A673 (cell line): Measurements from ENCODE around the gene SREBF2. TPM values are rescaled to one million over a fixed set of nuclear protein-coding genes. Genes with fewer than 3 reads are reported as not detected.

ENCODE experiments used
- BruUV-seq: library from RNA; stranded (reverse); fragments of 400-500 nt; replicated peaks from 2 replicates; lab custom pipeline; 2021; lab: Mats Ljungman, UMichigan
- CTCF ChIA-PET: fragments of 300-600 bp; sonication (Branson Sonifier 250); formaldehyde crosslinking; loops from one replicate; lab custom pipeline; 2022; ENCODE audit warnings: antibody characterized with exemption; lab: Charles Lee
- POLR2A ChIA-PET: fragments of 300-600 bp; sonication (Branson Sonifier 250); formaldehyde crosslinking; loops from one replicate; lab custom pipeline; 2022; ENCODE audit warnings: antibody characterized with exemption; ENCODE audit not compliant: low non-redundant PET; lab: Charles Lee
- DNase-seq: peaks from one replicate; pipeline ENCODE4 v3.0.0-alpha.2; 2015; ENCODE audit warnings: low spot score
- H3K27ac ChIP-seq: fragments of 200-600 bp; sonication (generic); 2 replicates; pipeline ENCODE4 v1.5.1; 2016; ENCODE audit warnings: mixed run types, low read depth, mild to moderate bottlenecking, mixed read lengths, antibody characterized with exemption, low read length; ENCODE audit not compliant: poor library complexity, severe bottlenecking
- H3K27me3 ChIP-seq: fragments of 200-600 bp; sonication (generic); replicated peaks from 2 replicates; pipeline ENCODE4 v1.6.1; 2017; ENCODE audit warnings: mixed run types, low read depth, mild to moderate bottlenecking, mixed read lengths, antibody characterized with exemption, low read length; ENCODE audit not compliant: insufficient read depth, poor library complexity
- H3K36me3 ChIP-seq: fragments of 200-600 bp; sonication (generic); 2 replicates; pipeline ENCODE4 v1.6.1; 2016; ENCODE audit warnings: mixed run types, mild to moderate bottlenecking, mixed read lengths, antibody characterized with exemption, low read length; ENCODE audit not compliant: insufficient read depth, poor library complexity, severe bottlenecking
- H3K4me1 ChIP-seq: fragments of 200-600 bp; sonication (generic); 2 replicates; pipeline ENCODE4 v1.6.1; 2017; ENCODE audit warnings: mixed run types, mild to moderate bottlenecking, mixed read lengths, antibody characterized with exemption, low read length; ENCODE audit not compliant: insufficient read depth, poor library complexity, severe bottlenecking
- H3K4me3 ChIP-seq: fragments of 200-600 bp; sonication (generic); 2 replicates; pipeline ENCODE4 v1.5.1; 2016; ENCODE audit warnings: low read depth, mixed run types, mild to moderate bottlenecking, mixed read lengths, low read length; ENCODE audit not compliant: poor library complexity, severe bottlenecking
- H3K9me3 ChIP-seq: fragments of 200-600 bp; sonication (generic); 2 replicates; pipeline ENCODE4 v1.6.1; 2016; ENCODE audit warnings: mixed run types, low read depth, mild to moderate bottlenecking, mixed read lengths, antibody characterized with exemption, low read length; ENCODE audit not compliant: poor library complexity, severe bottlenecking
- EZH2 ChIP-seq: fragments of 200-600 bp; sonication (generic); IDR thresholded peaks from 2 replicates; pipeline ENCODE4 v1.6.1; 2017; ENCODE audit warnings: borderline replicate concordance, low read depth, mild to moderate bottlenecking, mixed read lengths, antibody characterized with exemption, low read length; ENCODE audit not compliant: poor library complexity, severe bottlenecking
- intact Hi-C: fragments of 100-400 bp; cut with micrococcal nuclease; formaldehyde crosslinking; loops from one replicate; pipeline ENCODE4 v1.10.0; 2022; ENCODE audit not compliant: unreplicated experiment
- total RNA-seq: library from RNA; stranded (reverse); gene quantifications from 2 replicates; pipeline ENCODE4 v1.2.3, GENCODE V29; 2021
- TF ChIP-seq, protein P1 (sequence below): fragments of 300-800, 200-600 bp; sonication (generic); conservative IDR thresholded peaks from 2 replicates; pipeline ENCODE4 v1.5.1; 2017; ENCODE audit warnings: low read depth, mild to moderate bottlenecking, antibody characterized with exemption, low read length, moderate library complexity, mixed read lengths

The SREBF2 gene
- total RNA-seq, 1 experiment from 2014 or later = 141 TPM

DNA sequence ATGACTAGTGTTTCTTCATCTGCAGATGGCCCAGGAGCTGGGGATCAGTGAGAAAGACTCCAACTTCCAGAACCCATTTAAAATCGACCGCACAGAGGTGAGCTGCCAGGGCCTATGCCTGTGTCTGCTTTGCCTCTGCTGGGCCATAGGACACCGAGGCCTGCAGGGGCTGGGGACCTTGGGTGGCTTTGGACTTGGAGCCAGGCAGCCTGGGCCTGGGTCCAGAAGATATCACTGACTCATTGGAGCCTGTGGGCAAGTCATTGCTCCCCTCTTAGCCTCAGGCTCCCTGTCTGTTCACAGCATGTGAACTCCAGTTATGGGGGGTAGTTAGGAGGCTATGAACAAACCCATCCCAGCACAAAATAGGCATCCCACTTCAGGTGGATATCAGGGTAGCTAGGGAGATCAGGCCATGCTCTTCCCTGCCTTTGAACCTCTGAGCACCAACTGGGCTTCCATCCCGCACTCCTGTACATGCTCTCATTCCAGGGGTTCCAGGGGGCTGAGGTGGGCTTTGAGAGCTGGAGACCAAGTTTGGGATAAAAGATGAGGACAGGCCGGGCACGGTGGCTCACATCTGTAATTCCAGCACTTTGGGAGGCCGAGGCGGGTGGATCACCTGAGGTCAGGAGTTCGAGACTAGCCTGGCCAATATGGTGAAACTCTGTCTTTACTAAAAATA is 19.0 kb upstream of the SREBF2 start:
- ChIA-PET CTCF (no interaction called here), POLR2A (no interaction called here)
- intact Hi-C loops = no loop called here
- Histone ChIP-seq H3K4me3 (no peak overlapping the region), H3K4me1 (no peaks in the 10 kb centered on the region), H3K27me3 (no peaks in the 10 kb centered on the region), H3K9me3 (no peaks in the 10 kb centered on the region), H3K27ac (no peak overlapping the region), H3K36me3 (peaks cover 13% of the 10 kb centered on the region)
- BruUV-seq = no TSS peak
- no peak for DNase-seq
- TF ChIP-seq, protein P1, sequence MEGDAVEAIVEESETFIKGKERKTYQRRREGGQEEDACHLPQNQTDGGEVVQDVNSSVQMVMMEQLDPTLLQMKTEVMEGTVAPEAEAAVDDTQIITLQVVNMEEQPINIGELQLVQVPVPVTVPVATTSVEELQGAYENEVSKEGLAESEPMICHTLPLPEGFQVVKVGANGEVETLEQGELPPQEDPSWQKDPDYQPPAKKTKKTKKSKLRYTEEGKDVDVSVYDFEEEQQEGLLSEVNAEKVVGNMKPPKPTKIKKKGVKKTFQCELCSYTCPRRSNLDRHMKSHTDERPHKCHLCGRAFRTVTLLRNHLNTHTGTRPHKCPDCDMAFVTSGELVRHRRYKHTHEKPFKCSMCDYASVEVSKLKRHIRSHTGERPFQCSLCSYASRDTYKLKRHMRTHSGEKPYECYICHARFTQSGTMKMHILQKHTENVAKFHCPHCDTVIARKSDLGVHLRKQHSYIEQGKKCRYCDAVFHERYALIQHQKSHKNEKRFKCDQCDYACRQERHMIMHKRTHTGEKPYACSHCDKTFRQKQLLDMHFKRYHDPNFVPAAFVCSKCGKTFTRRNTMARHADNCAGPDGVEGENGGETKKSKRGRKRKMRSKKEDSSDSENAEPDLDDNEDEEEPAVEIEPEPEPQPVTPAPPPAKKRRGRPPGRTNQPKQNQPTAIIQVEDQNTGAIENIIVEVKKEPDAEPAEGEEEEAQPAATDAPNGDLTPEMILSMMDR = no peak
- no peak for TF ChIP-seq EZH2

DNA sequence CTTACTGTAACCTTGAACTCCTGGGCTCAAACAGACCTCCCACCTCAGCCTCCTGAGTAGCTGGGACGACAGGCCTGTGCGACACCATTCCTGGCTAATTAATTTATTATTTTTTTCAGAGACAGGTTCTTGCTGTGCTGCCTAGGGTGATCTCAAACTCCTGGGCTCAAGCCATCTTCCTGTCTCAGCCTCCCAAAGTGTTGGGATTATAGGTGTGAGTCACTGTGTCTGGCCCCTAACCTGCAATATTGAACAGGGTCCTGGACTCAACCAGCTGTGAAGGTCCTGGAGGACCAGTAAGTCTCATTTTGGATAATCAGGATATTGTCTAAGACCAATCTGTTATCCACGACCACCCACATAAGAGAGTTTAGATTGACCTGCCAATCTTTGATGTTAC is 17.2 kb upstream of the SREBF2 start:
- no peaks in the 10 kb centered on the region for H3K9me3 ChIP-seq
- no peak for DNase-seq
- peaks cover 13% of the 10 kb centered on the region for H3K36me3 ChIP-seq
- H3K27me3 ChIP-seq = no peaks in the 10 kb centered on the region
- POLR2A ChIA-PET = no interaction called here
- no peak overlapping the region for H3K27ac ChIP-seq
- BruUV-seq = no TSS peak
- H3K4me3 ChIP-seq = no peak overlapping the region
- peaks cover under 1% of the 10 kb centered on the region for H3K4me1 ChIP-seq
- TF ChIP-seq, protein P1 = no peak
- no peak for TF ChIP-seq EZH2
- CTCF ChIA-PET = no interaction called here
- intact Hi-C loops = no loop called here

DNA sequence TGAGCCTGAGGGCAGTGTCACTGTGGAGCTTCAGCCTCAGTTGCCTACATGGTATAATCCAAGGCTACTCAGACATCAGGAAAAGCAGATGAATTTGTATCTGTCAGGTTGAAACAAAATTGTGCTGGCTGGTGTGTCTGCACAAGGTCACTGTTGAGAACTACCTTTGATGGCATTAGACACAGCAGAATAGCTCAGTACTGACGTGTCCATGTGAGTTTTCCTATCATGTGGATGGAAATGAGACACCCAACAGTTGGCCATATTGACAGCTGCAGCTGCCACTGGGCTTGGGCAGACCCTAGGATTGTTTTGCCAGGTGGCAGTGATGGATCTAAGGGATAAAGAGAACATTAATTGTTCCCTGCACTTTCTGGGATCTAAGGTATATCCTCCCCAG is 16.7 kb upstream of the SREBF2 start:
- intact Hi-C loops = no loop called here
- peaks cover 6% of the 10 kb centered on the region for H3K4me1 ChIP-seq
- POLR2A ChIA-PET = no interaction called here
- no peaks in the 10 kb centered on the region for H3K9me3 ChIP-seq
- no peak overlapping the region for H3K4me3 ChIP-seq
- H3K27me3 ChIP-seq = no peaks in the 10 kb centered on the region
- TF ChIP-seq, protein P1 = no peak
- TF ChIP-seq EZH2 = no peak
- BruUV-seq = no TSS peak
- peaks cover 13% of the 10 kb centered on the region for H3K36me3 ChIP-seq
- no peak for DNase-seq
- H3K27ac ChIP-seq = no peak overlapping the region
- CTCF ChIA-PET = no interaction called here
